ENCODE measurements around the gene RBM33.

DNA sequence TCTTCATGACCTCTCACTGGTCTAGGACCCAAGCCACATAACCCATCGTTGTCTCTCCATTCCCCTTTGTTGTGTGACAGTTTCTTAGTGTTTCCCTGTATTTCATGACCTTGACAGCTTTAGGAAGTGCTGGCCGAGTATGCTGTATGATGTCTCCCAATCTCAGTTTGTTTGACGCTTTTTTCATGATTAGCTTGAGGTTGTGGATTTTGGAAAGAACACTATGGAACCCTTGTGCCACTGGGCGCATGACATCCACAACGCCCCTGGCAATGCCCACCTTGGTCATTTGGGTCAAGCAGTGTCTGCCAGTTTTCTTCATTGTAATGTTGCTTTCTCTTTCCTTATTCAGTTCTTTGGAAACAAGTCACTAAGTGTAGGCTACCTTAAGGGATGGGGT lies 52.3 kb downstream of the RBM33 start:
- TF ChIP-seq, protein P1, sequence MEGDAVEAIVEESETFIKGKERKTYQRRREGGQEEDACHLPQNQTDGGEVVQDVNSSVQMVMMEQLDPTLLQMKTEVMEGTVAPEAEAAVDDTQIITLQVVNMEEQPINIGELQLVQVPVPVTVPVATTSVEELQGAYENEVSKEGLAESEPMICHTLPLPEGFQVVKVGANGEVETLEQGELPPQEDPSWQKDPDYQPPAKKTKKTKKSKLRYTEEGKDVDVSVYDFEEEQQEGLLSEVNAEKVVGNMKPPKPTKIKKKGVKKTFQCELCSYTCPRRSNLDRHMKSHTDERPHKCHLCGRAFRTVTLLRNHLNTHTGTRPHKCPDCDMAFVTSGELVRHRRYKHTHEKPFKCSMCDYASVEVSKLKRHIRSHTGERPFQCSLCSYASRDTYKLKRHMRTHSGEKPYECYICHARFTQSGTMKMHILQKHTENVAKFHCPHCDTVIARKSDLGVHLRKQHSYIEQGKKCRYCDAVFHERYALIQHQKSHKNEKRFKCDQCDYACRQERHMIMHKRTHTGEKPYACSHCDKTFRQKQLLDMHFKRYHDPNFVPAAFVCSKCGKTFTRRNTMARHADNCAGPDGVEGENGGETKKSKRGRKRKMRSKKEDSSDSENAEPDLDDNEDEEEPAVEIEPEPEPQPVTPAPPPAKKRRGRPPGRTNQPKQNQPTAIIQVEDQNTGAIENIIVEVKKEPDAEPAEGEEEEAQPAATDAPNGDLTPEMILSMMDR (tag by site-specific recombination; IDR thresholded peaks at IDR 0.05): no peak
- TF ChIP-seq ZNF302 (tag by site-specific recombination; IDR thresholded peaks at IDR 0.05; ENCODE audit: low read depth) (no peak), ZNF521 (tag by site-specific recombination; IDR thresholded peaks at IDR 0.05) (no peak), ZBTB21 (tag by site-specific recombination; IDR thresholded peaks at IDR 0.05) (no peak), MYNN (tag by site-specific recombination; IDR thresholded peaks at IDR 0.05; ENCODE audit: borderline replicate concordance) (no peak), ZNF585B (tag by site-specific recombination; IDR thresholded peaks at IDR 0.05) (no peak), YY1 (tag by site-specific recombination; IDR thresholded peaks at IDR 0.05) (no peak), ZBTB1 (tag by site-specific recombination; IDR thresholded peaks at IDR 0.05) (no peak), TCF7L2 (IDR thresholded peaks at IDR 0.05; ENCODE audit: borderline replicate concordance, low read depth, low read length) (no peak)
- TF ChIP-seq, protein P2, sequence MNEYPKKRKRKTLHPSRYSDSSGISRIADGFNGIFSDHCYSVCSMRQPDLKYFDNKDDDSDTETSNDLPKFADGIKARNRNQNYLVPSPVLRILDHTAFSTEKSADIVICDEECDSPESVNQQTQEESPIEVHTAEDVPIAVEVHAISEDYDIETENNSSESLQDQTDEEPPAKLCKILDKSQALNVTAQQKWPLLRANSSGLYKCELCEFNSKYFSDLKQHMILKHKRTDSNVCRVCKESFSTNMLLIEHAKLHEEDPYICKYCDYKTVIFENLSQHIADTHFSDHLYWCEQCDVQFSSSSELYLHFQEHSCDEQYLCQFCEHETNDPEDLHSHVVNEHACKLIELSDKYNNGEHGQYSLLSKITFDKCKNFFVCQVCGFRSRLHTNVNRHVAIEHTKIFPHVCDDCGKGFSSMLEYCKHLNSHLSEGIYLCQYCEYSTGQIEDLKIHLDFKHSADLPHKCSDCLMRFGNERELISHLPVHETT (tag by site-specific recombination; IDR thresholded peaks at IDR 0.05): no peak
- TF ChIP-seq, protein P3, sequence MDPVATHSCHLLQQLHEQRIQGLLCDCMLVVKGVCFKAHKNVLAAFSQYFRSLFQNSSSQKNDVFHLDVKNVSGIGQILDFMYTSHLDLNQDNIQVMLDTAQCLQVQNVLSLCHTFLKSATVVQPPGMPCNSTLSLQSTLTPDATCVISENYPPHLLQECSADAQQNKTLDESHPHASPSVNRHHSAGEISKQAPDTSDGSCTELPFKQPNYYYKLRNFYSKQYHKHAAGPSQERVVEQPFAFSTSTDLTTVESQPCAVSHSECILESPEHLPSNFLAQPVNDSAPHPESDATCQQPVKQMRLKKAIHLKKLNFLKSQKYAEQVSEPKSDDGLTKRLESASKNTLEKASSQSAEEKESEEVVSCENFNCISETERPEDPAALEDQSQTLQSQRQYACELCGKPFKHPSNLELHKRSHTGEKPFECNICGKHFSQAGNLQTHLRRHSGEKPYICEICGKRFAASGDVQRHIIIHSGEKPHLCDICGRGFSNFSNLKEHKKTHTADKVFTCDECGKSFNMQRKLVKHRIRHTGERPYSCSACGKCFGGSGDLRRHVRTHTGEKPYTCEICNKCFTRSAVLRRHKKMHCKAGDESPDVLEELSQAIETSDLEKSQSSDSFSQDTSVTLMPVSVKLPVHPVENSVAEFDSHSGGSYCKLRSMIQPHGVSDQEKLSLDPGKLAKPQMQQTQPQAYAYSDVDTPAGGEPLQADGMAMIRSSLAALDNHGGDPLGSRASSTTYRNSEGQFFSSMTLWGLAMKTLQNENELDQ (tag by site-specific recombination; IDR thresholded peaks at IDR 0.05; ENCODE audit: low read depth): no peak
- TF ChIP-seq, protein P4, sequence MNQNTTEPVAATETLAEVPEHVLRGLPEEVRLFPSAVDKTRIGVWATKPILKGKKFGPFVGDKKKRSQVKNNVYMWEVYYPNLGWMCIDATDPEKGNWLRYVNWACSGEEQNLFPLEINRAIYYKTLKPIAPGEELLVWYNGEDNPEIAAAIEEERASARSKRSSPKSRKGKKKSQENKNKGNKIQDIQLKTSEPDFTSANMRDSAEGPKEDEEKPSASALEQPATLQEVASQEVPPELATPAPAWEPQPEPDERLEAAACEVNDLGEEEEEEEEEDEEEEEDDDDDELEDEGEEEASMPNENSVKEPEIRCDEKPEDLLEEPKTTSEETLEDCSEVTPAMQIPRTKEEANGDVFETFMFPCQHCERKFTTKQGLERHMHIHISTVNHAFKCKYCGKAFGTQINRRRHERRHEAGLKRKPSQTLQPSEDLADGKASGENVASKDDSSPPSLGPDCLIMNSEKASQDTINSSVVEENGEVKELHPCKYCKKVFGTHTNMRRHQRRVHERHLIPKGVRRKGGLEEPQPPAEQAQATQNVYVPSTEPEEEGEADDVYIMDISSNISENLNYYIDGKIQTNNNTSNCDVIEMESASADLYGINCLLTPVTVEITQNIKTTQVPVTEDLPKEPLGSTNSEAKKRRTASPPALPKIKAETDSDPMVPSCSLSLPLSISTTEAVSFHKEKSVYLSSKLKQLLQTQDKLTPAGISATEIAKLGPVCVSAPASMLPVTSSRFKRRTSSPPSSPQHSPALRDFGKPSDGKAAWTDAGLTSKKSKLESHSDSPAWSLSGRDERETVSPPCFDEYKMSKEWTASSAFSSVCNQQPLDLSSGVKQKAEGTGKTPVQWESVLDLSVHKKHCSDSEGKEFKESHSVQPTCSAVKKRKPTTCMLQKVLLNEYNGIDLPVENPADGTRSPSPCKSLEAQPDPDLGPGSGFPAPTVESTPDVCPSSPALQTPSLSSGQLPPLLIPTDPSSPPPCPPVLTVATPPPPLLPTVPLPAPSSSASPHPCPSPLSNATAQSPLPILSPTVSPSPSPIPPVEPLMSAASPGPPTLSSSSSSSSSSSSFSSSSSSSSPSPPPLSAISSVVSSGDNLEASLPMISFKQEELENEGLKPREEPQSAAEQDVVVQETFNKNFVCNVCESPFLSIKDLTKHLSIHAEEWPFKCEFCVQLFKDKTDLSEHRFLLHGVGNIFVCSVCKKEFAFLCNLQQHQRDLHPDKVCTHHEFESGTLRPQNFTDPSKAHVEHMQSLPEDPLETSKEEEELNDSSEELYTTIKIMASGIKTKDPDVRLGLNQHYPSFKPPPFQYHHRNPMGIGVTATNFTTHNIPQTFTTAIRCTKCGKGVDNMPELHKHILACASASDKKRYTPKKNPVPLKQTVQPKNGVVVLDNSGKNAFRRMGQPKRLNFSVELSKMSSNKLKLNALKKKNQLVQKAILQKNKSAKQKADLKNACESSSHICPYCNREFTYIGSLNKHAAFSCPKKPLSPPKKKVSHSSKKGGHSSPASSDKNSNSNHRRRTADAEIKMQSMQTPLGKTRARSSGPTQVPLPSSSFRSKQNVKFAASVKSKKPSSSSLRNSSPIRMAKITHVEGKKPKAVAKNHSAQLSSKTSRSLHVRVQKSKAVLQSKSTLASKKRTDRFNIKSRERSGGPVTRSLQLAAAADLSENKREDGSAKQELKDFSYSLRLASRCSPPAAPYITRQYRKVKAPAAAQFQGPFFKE (tag by site-specific recombination; IDR thresholded peaks at IDR 0.05; ENCODE audit: borderline replicate concordance): no peak
